HG02798 (cell line): ENCODE results near the gene HEATR5A.
"Not testable (repeated sequence)": the region's sequence is repeated elsewhere in the genome, so short reads cannot be mapped to it uniquely, and the experiment has no call there.

Experiments
- ATAC-seq: cut with Tn5 transposase; IDR thresholded peaks from one replicate; pipeline ENCODE4 v1.9.1; 2021; ENCODE audit warnings: mild to moderate bottlenecking; ENCODE audit not compliant: unreplicated experiment, poor library complexity

HEATR5A gene

DNA sequence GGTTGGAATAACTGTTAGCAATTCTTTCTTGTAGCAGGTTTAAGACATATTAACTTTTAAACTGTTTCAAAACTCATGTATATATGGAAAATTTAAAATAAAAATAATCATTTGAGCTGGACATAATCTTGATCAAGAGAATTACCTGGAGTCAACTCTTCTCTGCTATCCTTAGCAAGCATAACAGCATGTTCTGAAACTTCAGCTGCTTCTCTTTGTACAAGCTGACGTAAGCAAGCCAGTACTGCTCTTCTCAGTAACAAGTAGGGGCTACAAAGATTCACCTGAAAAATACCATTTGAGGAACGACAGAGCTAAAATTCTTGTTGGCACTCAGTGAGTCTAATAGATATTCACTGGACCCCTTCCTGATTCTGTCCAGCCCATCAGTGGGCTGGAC is 83.0 kb downstream of the HEATR5A start:
- no peak for ATAC-seq

- ATAC-seq, result no peak
These were observed 83.7 kb downstream of the HEATR5A start for GRCh38 chr14:31336646-31337045.

GRCh38 chr14:31331395-31331794 is 89.0 kb downstream of the HEATR5A start:
- not testable (repeated sequence) for ATAC-seq

DNA sequence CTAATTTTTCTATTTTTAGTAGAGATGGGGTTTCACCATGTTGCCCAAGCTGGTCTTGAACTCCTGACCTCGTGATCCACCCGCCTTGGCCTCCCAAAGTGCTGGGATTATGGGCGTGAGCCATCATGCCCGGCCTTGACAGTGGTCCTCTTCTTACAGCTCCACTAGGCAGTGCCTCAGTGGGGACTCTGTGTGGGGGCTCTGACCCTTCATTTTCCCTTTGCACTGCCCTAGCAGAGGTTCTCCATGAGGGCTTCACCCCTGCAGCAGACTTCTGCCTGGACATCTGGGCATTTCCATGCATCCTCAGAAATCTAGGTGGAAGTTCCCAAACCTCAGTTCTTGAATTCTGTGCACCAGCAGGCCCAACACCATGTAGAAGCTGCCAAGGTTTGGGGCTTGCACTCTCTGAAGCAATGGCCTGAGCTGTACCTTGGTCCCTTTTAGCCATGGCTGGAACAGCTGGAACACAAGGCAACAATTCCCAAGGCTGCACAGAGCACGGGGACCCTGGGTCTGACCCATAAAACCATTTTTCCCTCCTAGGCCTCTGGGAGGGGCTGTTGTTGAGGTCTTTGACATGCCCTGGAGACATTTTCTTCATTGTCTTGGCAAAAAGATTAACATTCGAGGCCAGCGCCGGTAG is 90.4 kb downstream of the HEATR5A start:
- ATAC-seq, result not testable (repeated sequence)

- no peak for ATAC-seq
These were observed 94.2 kb downstream of the HEATR5A start for GRCh38 chr14:31326111-31326510.

- ATAC-seq, result no peak
These were observed 96.9 kb downstream of the HEATR5A start for GRCh38 chr14:31323419-31323818.

DNA sequence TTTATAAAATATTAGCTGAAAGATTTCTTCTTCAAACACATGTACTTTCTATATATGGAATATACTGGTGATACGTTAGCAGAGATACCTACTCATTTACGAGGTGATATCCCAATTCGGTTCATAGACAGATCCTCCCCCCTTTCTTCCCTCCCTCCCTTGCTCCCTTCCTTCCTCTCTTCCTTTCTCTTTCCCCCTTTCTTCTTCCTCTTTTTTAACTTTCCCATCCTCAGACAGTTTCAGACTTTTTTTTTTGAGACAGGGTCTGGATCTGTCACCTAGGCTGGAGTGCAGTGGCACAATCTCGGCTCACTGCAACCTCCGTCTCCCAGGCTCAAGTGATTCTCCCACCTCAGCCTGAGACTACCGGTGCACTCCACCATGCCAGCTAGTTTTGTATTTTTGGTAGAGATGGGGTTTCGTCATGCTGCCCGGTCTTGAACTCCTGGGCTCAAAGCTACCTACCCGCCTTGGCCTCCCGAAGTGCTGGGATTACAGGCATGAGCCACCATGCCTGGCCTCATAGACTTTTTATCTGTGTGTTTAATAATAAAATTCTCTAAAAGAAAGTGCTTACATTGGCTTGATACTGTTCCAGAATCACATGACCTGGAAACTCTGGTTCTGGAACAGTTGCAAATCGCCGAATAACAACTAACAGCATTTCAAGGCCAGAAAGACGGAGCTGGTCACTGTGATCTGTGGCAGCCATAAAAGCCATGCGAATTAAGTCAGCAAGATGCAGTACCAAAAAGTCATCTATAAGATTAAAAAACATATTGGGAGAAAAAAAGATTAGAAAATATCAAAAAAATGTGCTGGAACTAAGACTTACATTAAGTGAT is 99.2 kb downstream of the HEATR5A start:
- ATAC-seq, result no peak

DNA sequence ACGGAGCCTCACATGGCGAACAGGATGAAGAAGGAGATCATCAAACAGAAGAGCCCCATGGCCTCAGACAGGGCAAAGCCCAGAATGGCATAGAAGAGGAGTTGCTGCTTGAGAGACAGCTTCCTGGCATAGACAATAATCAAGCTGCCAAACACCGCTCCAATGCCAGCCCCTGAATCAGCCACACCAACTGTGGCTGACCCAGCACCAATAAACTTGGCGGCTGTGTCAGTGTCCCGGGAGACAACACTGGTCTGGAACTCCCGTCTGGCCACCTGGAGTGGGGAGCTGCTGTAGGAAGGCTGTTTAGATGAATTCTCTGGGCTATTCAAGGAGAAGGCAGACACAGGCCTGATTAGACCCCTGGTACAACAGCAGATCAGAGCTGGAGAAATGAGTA is 100.1 kb downstream of the HEATR5A start:
- no peak for ATAC-seq

DNA sequence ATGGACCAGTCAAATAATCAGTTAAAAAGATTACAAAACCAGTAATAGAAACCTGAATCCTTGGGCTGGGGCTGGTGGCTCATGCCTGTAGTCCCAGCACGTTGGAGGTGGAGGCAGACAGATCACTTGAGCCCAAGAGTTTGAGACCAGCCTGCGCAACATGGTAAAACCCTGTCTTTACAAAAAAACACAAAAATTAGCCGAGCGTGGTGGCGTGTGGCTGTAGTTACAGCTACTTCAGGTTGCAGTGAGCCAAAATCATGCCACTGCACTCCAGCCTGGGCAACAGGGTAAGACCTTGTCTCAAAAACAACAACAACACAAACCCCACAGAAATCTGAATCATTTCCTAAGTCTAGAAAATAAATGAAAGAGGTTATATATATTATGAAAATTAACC is 100.6 kb downstream of the HEATR5A start:
- ATAC-seq, result no peak

GRCh38 chr14:31312934-31313333 is 107.4 kb downstream of the HEATR5A start:
- ATAC-seq, result no peak

- not testable (repeated sequence) for ATAC-seq
These were observed 108.0 kb downstream of the HEATR5A start for GRCh38 chr14:31312370-31312769.

DNA sequence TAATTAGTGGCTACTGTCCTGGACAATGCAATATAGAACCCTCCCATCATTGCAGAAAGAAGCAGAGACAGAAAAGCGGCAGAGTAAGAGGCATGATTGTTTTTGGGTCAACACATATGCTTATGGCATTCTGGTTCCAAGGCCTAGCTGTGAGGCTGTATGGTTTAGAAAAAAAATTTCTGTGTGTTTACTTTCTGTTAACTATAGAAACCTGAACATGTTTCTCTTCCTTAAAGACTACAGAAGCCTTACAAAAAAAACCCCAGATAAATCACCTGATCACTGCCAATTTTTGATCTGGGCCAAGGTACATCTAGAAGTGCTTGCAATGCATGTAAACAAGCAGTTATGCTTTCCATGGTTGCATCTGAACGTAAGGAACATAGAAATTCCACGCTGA is 112.7 kb downstream of the HEATR5A start:
- no peak for ATAC-seq

- no peak for ATAC-seq
These were observed 113.2 kb downstream of the HEATR5A start for GRCh38 chr14:31307198-31307597.

DNA sequence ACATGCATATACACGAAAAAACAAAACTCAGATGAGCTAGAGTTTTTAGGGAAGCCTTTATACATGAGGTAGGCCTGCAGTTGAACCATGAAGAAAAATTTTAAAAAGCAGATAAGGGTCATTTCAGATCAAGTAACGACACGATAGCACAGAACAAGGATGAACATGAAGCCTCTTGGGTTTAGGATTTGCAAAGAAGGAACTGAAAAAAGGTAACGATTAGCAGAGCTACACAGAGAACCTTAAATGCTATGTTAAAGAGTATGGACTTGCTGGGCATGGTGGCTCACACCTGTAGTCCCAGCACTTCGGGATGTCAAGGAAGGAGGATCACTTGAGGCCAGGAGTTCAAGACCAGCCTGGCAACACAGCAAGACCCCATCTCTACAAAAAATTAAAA is 116.7 kb downstream of the HEATR5A start:
- no peak for ATAC-seq

GRCh38 chr14:31300883-31301282 is 119.5 kb downstream of the HEATR5A start:
- ATAC-seq, result no peak

- no peak for ATAC-seq
These were observed 120.1 kb downstream of the HEATR5A start for GRCh38 chr14:31300296-31300695.

GRCh38 chr14:31297701-31298344 is 122.5 kb downstream of the HEATR5A start:
- peak; percentile 65 for ATAC-seq

DNA sequence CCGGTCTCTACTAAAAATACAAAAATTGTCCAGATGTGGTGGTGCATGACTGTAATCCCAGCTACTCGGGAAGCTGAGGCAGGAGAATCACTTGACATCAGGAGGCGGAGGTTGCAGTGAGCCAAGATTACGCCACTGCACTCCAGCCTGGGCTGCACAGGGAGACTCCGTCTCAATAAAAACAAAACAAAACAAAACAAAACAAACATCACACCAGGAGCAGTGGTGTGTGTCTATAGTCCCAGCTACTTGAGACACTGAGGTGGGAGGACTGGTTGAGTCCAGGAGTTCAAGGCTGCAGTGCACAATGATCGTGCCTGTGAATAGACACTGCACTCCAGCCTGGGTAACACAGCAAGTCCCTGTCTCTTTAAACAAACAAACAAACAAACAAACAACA is 123.2 kb downstream of the HEATR5A start:
- no peak for ATAC-seq

GRCh38 chr14:31294746-31295405 is 125.5 kb downstream of the HEATR5A start:
- no peak for ATAC-seq

- no peak for ATAC-seq
These were observed 127.3 kb downstream of the HEATR5A start for GRCh38 chr14:31292937-31293616.
